ENCODE measurements around the gene GABRR3. TPM values are rescaled to one million over a fixed set of nuclear protein-coding genes. Genes with fewer than 3 reads are reported as not detected.

The GABRR3 gene
- total RNA-seq, 1 experiment from 2014 or later = not detected

GRCh38 chr3:97952872-97953271 lies 82.2 kb downstream of the GABRR3 start:
- DNase-seq = no peak
- intact Hi-C loops (cut with micrococcal nuclease; ENCODE audit: unreplicated experiment) = no loop called here
- no peak overlapping the region for H3K4me3 Mint-ChIP-seq (ENCODE audit: low read depth, unreplicated experiment)
- H3K4me1 Mint-ChIP-seq (ENCODE audit: low read depth, unreplicated experiment) = no peaks in the 10 kb centered on the region
- H3K9me3 Mint-ChIP-seq (ENCODE audit: low read depth, unreplicated experiment) = no peaks in the 10 kb centered on the region
- H3K27me3 Mint-ChIP-seq (ENCODE audit: unreplicated experiment) = no peaks in the 10 kb centered on the region
- CTCF ChIA-PET = no interaction called here
- TF ChIP-seq CTCF (IDR thresholded peaks at IDR 0.05; ENCODE audit: unreplicated experiment) = no peak
- BruUV-seq (replicated peaks) = no TSS peak
- H3K36me3 Mint-ChIP-seq (ENCODE audit: insufficient read depth, unreplicated experiment) = peaks cover 19% of the 10 kb centered on the region
- no peak overlapping the region for H3K27ac Mint-ChIP-seq (ENCODE audit: unreplicated experiment)

- no peak for TF ChIP-seq CTCF (IDR thresholded peaks at IDR 0.05; ENCODE audit: unreplicated experiment)
- peaks cover 19% of the 10 kb centered on the region for H3K36me3 Mint-ChIP-seq (ENCODE audit: insufficient read depth, unreplicated experiment)
- no peak overlapping the region for H3K4me3 Mint-ChIP-seq (ENCODE audit: low read depth, unreplicated experiment)
- CTCF ChIA-PET = no interaction called here
- intact Hi-C loops (cut with micrococcal nuclease; ENCODE audit: unreplicated experiment) = no loop called here
- no peaks in the 10 kb centered on the region for H3K27me3 Mint-ChIP-seq (ENCODE audit: unreplicated experiment)
- H3K27ac Mint-ChIP-seq (ENCODE audit: unreplicated experiment) = no peak overlapping the region
- H3K4me1 Mint-ChIP-seq (ENCODE audit: low read depth, unreplicated experiment) = no peaks in the 10 kb centered on the region
- no TSS peak for BruUV-seq (replicated peaks)
- DNase-seq = no peak
- no peaks in the 10 kb centered on the region for H3K9me3 Mint-ChIP-seq (ENCODE audit: low read depth, unreplicated experiment)
These were observed 82.8 kb downstream of the GABRR3 start for GRCh38 chr3:97952280-97952679.

- intact Hi-C loops (cut with micrococcal nuclease; ENCODE audit: unreplicated experiment) = no loop called here
- peaks cover 19% of the 10 kb centered on the region for H3K36me3 Mint-ChIP-seq (ENCODE audit: insufficient read depth, unreplicated experiment)
- no peak overlapping the region for H3K27ac Mint-ChIP-seq (ENCODE audit: unreplicated experiment)
- no TSS peak for BruUV-seq (replicated peaks)
- DNase-seq = no peak
- TF ChIP-seq CTCF (IDR thresholded peaks at IDR 0.05; ENCODE audit: unreplicated experiment) = no peak
- no peaks in the 10 kb centered on the region for H3K9me3 Mint-ChIP-seq (ENCODE audit: low read depth, unreplicated experiment)
- no peaks in the 10 kb centered on the region for H3K4me1 Mint-ChIP-seq (ENCODE audit: low read depth, unreplicated experiment)
- H3K27me3 Mint-ChIP-seq (ENCODE audit: unreplicated experiment) = no peaks in the 10 kb centered on the region
- CTCF ChIA-PET = no interaction called here
- H3K4me3 Mint-ChIP-seq (ENCODE audit: low read depth, unreplicated experiment) = no peak overlapping the region
These were observed 84.8 kb downstream of the GABRR3 start for GRCh38 chr3:97950360-97950759.

GRCh38 chr3:97949743-97950142 lies 85.4 kb downstream of the GABRR3 start:
- Mint-ChIP-seq H3K27me3 (ENCODE audit: unreplicated experiment) (no peaks in the 10 kb centered on the region), H3K27ac (ENCODE audit: unreplicated experiment) (no peak overlapping the region), H3K9me3 (ENCODE audit: low read depth, unreplicated experiment) (no peaks in the 10 kb centered on the region), H3K4me1 (ENCODE audit: low read depth, unreplicated experiment) (no peaks in the 10 kb centered on the region), H3K4me3 (ENCODE audit: low read depth, unreplicated experiment) (no peak overlapping the region), H3K36me3 (ENCODE audit: insufficient read depth, unreplicated experiment) (peaks cover 19% of the 10 kb centered on the region)
- CTCF ChIA-PET = no interaction called here
- DNase-seq = no peak
- intact Hi-C loops (cut with micrococcal nuclease; ENCODE audit: unreplicated experiment) = loop anchor here (5.0 to 10.0 kb wide), 2 partner anchors 73 to 155 kb away; no protein-coding TSS in a partner anchor
- TF ChIP-seq CTCF (IDR thresholded peaks at IDR 0.05; ENCODE audit: unreplicated experiment) = no peak
- no TSS peak for BruUV-seq (replicated peaks)

Measured in Calu3 (cell line).